Stimulated activated memory B cell treated with anti-CD40 and anti-IgM and Interleukin-4, amounts not matched to agents 10 μg/mL and 1 μg/mL and 100 μg/mL, for 72 hours (primary cell): ENCODE data around the gene ADIRF.
"Not testable (repeated sequence)": the region's sequence is repeated elsewhere in the genome, so short reads cannot be mapped to it uniquely, and the experiment has no call there.

ENCODE experiments used
- ATAC-seq: fragments of 150-1000 bp; cut with Tn5 transposase; 2 replicates; pipeline ENCODE4 v1.10.0; 2021
- H3K27ac Mint-ChIP-seq: one replicate; pipeline ENCODE4 v1.8.0; 2022; ENCODE audit warnings: mild to moderate bottlenecking, mixed read lengths
- H3K27me3 Mint-ChIP-seq: one replicate; pipeline ENCODE4 v1.8.0; 2022; ENCODE audit warnings: mixed read lengths
- H3K36me3 Mint-ChIP-seq: one replicate; pipeline ENCODE4 v1.8.0; 2022; ENCODE audit warnings: mixed read lengths
- H3K4me1 Mint-ChIP-seq: one replicate; pipeline ENCODE4 v1.8.0; 2022; ENCODE audit warnings: mixed read lengths
- H3K4me3 Mint-ChIP-seq: one replicate; pipeline ENCODE4 v1.8.0; 2022; ENCODE audit warnings: mild to moderate bottlenecking, moderate library complexity, mixed read lengths
- H3K9me3 Mint-ChIP-seq: one replicate; pipeline ENCODE4 v1.8.0; 2022; ENCODE audit warnings: mixed read lengths

Gene ADIRF

GRCh38 chr10:87013528-87013927, 45.2 kb downstream of the ADIRF start:
- H3K27ac Mint-ChIP-seq, H3K4me1 Mint-ChIP-seq, H3K36me3 Mint-ChIP-seq, H3K9me3 Mint-ChIP-seq, H3K4me3 Mint-ChIP-seq, H3K27me3 Mint-ChIP-seq, ATAC-seq: not testable (repeated sequence)

- not testable (repeated sequence) for ATAC-seq, H3K4me1 Mint-ChIP-seq, H3K9me3 Mint-ChIP-seq, H3K4me3 Mint-ChIP-seq, H3K36me3 Mint-ChIP-seq, H3K27me3 Mint-ChIP-seq, H3K27ac Mint-ChIP-seq
Observed at GRCh38 chr10:87014986-87015716, 46.9 kb downstream of the ADIRF start.

- not testable (repeated sequence) for H3K4me3 Mint-ChIP-seq, H3K4me1 Mint-ChIP-seq, H3K27me3 Mint-ChIP-seq, H3K27ac Mint-ChIP-seq, ATAC-seq, H3K9me3 Mint-ChIP-seq, H3K36me3 Mint-ChIP-seq
Observed at GRCh38 chr10:87018127-87018526, 49.8 kb downstream of the ADIRF start.

GRCh38 chr10:87019066-87019465, 50.8 kb downstream of the ADIRF start:
- H3K27me3 Mint-ChIP-seq, H3K9me3 Mint-ChIP-seq, ATAC-seq, H3K4me3 Mint-ChIP-seq, H3K36me3 Mint-ChIP-seq, H3K27ac Mint-ChIP-seq, H3K4me1 Mint-ChIP-seq: not testable (repeated sequence)

GRCh38 chr10:87019504-87019903, 51.2 kb downstream of the ADIRF start:
- ATAC-seq, H3K9me3 Mint-ChIP-seq, H3K36me3 Mint-ChIP-seq, H3K4me3 Mint-ChIP-seq, H3K27ac Mint-ChIP-seq, H3K4me1 Mint-ChIP-seq, H3K27me3 Mint-ChIP-seq: not testable (repeated sequence)

- H3K9me3 Mint-ChIP-seq, H3K27me3 Mint-ChIP-seq, ATAC-seq, H3K27ac Mint-ChIP-seq, H3K36me3 Mint-ChIP-seq, H3K4me1 Mint-ChIP-seq, H3K4me3 Mint-ChIP-seq: not testable (repeated sequence)
Observed at GRCh38 chr10:87020056-87020455, 51.8 kb downstream of the ADIRF start, which contains the start of gene FAM25A. Gene FAM25A, plus strand, starts transcription at chr10:87020294. Its CDS starts 31 bp downstream, at chr10:87020325.
